WTC11 (cell line): Measurements from ENCODE around the gene PITPNC1. TPM values are rescaled to one million over a fixed set of nuclear protein-coding genes. Genes with fewer than 3 reads are reported as not detected.

ENCODE experiments used
- ATAC-seq: fragments of 200-7000 bp; cut with Tn5 transposase; 2 replicates; pipeline ENCODE4 v1.10.0; 2021; ENCODE audit warnings: mild to moderate bottlenecking, moderate library complexity
- CTCF ChIA-PET: fragments of 300-600 bp; sonication (Branson Sonifier 250); formaldehyde crosslinking; loops from one replicate; lab custom pipeline; 2021; ENCODE audit warnings: antibody characterized with exemption; lab: Charles Lee
- POLR2A ChIA-PET: fragments of 350-600 bp; sonication (Branson Sonifier 250); formaldehyde crosslinking; loops from one replicate; lab custom pipeline; 2021; ENCODE audit warnings: antibody characterized with exemption; lab: Charles Lee
- DNase-seq: peaks from one replicate; pipeline ENCODE4 v3.0.0; 2021; ENCODE audit warnings: low spot score
- H3K27ac Mint-ChIP-seq: 2 replicates; pipeline ENCODE4 v1.8.0; 2021; ENCODE audit warnings: mixed read lengths
- H3K27me3 Mint-ChIP-seq: 2 replicates; pipeline ENCODE4 v1.8.0; 2021; ENCODE audit warnings: low read depth, mild to moderate bottlenecking, moderate library complexity, mixed read lengths
- H3K36me3 Mint-ChIP-seq: 2 replicates; pipeline ENCODE4 v1.8.0; 2021; ENCODE audit warnings: mixed read lengths
- H3K4me1 Mint-ChIP-seq: 2 replicates; pipeline ENCODE4 v1.8.0; 2022; ENCODE audit warnings: mixed read lengths
- H3K4me3 Mint-ChIP-seq: 2 replicates; pipeline ENCODE4 v1.8.0; 2021; ENCODE audit warnings: mild to moderate bottlenecking, moderate library complexity, mixed read lengths
- H3K9me3 Mint-ChIP-seq: 2 replicates; pipeline ENCODE4 v1.8.0; 2021; ENCODE audit warnings: mixed read lengths
- ARID4B ChIP-seq: sonication (generic); formaldehyde crosslinking; IDR thresholded peaks from 2 replicates; pipeline ENCODE4 v1.8.0; 2023; ENCODE audit warnings: missing genetic modification reagents, mild to moderate bottlenecking, borderline replicate concordance
- CREB1 ChIP-seq: sonication (generic); formaldehyde crosslinking; IDR thresholded peaks from 2 replicates; pipeline ENCODE4 v1.8.0; 2023; ENCODE audit warnings: mild to moderate bottlenecking, missing genetic modification reagents
- CREM ChIP-seq: sonication (generic); formaldehyde crosslinking; IDR thresholded peaks from 2 replicates; pipeline ENCODE4 v1.8.1; 2022; ENCODE audit warnings: mild to moderate bottlenecking, missing genetic modification reagents, moderate library complexity
- E2F1 ChIP-seq: sonication (generic); formaldehyde crosslinking; IDR thresholded peaks from 2 replicates; pipeline ENCODE4 v1.8.0; 2022; ENCODE audit warnings: mild to moderate bottlenecking, missing genetic modification reagents
- ELF4 ChIP-seq: sonication (generic); formaldehyde crosslinking; IDR thresholded peaks from 2 replicates; pipeline ENCODE4 v1.8.1; 2022; ENCODE audit warnings: low read depth, mild to moderate bottlenecking, moderate library complexity, missing genetic modification reagents
- ETV6 ChIP-seq: sonication (generic); formaldehyde crosslinking; IDR thresholded peaks from 2 replicates; pipeline ENCODE4 v1.8.1; 2022; ENCODE audit warnings: mild to moderate bottlenecking, missing genetic modification reagents
- HMGA2 ChIP-seq: fragments of 250-450 bp; sonication (Bioruptor Pico); IDR thresholded peaks from 2 replicates; pipeline ENCODE4 v1.4.0; 2021; ENCODE audit warnings: mild to moderate bottlenecking, moderate library complexity
- JUN ChIP-seq: sonication (generic); formaldehyde crosslinking; IDR thresholded peaks from 2 replicates; pipeline ENCODE4 v1.8.0; 2023; ENCODE audit warnings: mild to moderate bottlenecking, missing genetic modification reagents
- MXD4 ChIP-seq: fragments of 250-450 bp; sonication (Bioruptor Pico); IDR thresholded peaks from 2 replicates; pipeline ENCODE4 v1.8.0; 2021; ENCODE audit warnings: mild to moderate bottlenecking, moderate library complexity, borderline replicate concordance
- NFATC4 ChIP-seq: fragments of 250-450 bp; sonication (Bioruptor Pico); IDR thresholded peaks from 2 replicates; pipeline ENCODE4 v1.9.0; 2021; ENCODE audit warnings: mild to moderate bottlenecking
- NFE2L1 ChIP-seq: sonication (generic); formaldehyde crosslinking; IDR thresholded peaks from 2 replicates; pipeline ENCODE4 v1.8.1; 2023; ENCODE audit warnings: missing genetic modification reagents
- OVOL2 ChIP-seq: fragments of 250-450 bp; sonication (Bioruptor Pico); IDR thresholded peaks from 2 replicates; pipeline ENCODE4 v1.9.0; 2021; ENCODE audit warnings: mild to moderate bottlenecking, borderline replicate concordance
- TCF7 ChIP-seq: sonication (generic); formaldehyde crosslinking; IDR thresholded peaks from 2 replicates; pipeline ENCODE4 v1.8.0; 2022; ENCODE audit warnings: mild to moderate bottlenecking, low read depth, missing genetic modification reagents, moderate library complexity
- ZBTB21 ChIP-seq: sonication (generic); formaldehyde crosslinking; IDR thresholded peaks from 2 replicates; pipeline ENCODE4 v1.8.1; 2023; ENCODE audit warnings: mild to moderate bottlenecking, missing genetic modification reagents, borderline replicate concordance
- ZNF263 ChIP-seq: sonication (generic); formaldehyde crosslinking; IDR thresholded peaks from 2 replicates; pipeline ENCODE4 v1.8.1; 2022; ENCODE audit warnings: low read depth, mild to moderate bottlenecking, moderate library complexity, missing genetic modification reagents
- ZNF396 ChIP-seq: fragments of 250-450 bp; sonication (Bioruptor Pico); IDR thresholded peaks from 2 replicates; pipeline ENCODE4 v1.8.0; 2021; ENCODE audit warnings: mild to moderate bottlenecking, moderate library complexity, borderline replicate concordance
- ZNF416 ChIP-seq: fragments of 250-450 bp; sonication (Bioruptor Pico); IDR thresholded peaks from 2 replicates; pipeline ENCODE4 v1.9.0; 2021; ENCODE audit warnings: mild to moderate bottlenecking, inconsistent platforms
- ZNF423 ChIP-seq: fragments of 250-450 bp; sonication (Bioruptor Pico); IDR thresholded peaks from 2 replicates; pipeline ENCODE4 v2.1.2; 2022; ENCODE audit warnings: mild to moderate bottlenecking, moderate library complexity
- ZNF671 ChIP-seq: fragments of 250-450 bp; sonication (Bioruptor Pico); IDR thresholded peaks from 2 replicates; pipeline ENCODE4 v1.8.0; 2021; ENCODE audit warnings: mild to moderate bottlenecking
- ZSCAN18 ChIP-seq: fragments of 250-450 bp; sonication (Bioruptor Pico); IDR thresholded peaks from 2 replicates; pipeline ENCODE4 v2.1.2; 2022; ENCODE audit warnings: mild to moderate bottlenecking, moderate library complexity
- total RNA-seq: library from RNA; stranded (reverse); gene quantifications from 3 replicates; pipeline ENCODE4 v1.2.3, GENCODE V29; 2021
- TF ChIP-seq, protein P1 (sequence below): sonication (generic); formaldehyde crosslinking; IDR thresholded peaks from 2 replicates; pipeline ENCODE4 v1.8.0; 2022; ENCODE audit warnings: mild to moderate bottlenecking, missing genetic modification reagents
- TF ChIP-seq, protein P2 (sequence below): sonication (generic); formaldehyde crosslinking; IDR thresholded peaks from 2 replicates; pipeline ENCODE4 v1.8.0; 2023; ENCODE audit warnings: mild to moderate bottlenecking, missing genetic modification reagents
- TF ChIP-seq, protein P3 (sequence below): sonication (generic); formaldehyde crosslinking; conservative IDR thresholded peaks from 2 replicates; pipeline ENCODE4 v1.8.1; 2023; ENCODE audit warnings: mild to moderate bottlenecking, low read depth, missing genetic modification reagents, moderate library complexity
- TF ChIP-seq, protein P4 (sequence below): sonication (generic); formaldehyde crosslinking; conservative IDR thresholded peaks from 2 replicates; pipeline ENCODE4 v1.8.1; 2022; ENCODE audit warnings: mild to moderate bottlenecking, missing genetic modification reagents
- TF ChIP-seq, protein P5 (sequence below): fragments of 250-450 bp; sonication (Bioruptor Pico); IDR thresholded peaks from 2 replicates; pipeline ENCODE4 v1.9.0; 2021; ENCODE audit warnings: mild to moderate bottlenecking

PITPNC1 gene
- total RNA-seq, 1 experiment from 2014 or later: 39.8 TPM

DNA sequence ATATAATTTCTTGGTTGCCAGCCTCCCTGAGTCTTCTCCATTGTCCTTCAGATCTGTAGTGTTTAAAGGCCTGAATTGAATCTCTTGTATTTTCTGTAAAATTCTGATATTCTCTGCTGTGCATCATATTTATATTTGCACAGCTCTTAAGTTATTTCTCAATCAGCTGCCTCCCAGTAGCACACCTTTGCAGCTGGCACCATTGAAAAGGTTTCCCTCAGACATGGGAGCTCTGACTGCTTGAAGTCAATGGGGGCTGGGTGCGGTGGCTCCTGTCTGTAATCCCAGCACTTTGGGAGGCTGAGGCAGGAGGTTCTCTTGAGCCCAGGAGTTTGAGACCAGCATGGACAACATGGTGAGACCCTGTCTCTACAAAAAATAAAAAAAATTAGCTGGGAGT is 40.4 kb downstream of the PITPNC1 start (continued):
- TF ChIP-seq, protein P1, sequence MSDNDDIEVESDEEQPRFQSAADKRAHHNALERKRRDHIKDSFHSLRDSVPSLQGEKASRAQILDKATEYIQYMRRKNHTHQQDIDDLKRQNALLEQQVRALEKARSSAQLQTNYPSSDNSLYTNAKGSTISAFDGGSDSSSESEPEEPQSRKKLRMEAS: no peak
- no peak for TF ChIP-seq CREB1 (CRISPR knock-in tag)
- TF ChIP-seq E2F1 (CRISPR knock-in tag): no peak
- TF ChIP-seq, protein P2, sequence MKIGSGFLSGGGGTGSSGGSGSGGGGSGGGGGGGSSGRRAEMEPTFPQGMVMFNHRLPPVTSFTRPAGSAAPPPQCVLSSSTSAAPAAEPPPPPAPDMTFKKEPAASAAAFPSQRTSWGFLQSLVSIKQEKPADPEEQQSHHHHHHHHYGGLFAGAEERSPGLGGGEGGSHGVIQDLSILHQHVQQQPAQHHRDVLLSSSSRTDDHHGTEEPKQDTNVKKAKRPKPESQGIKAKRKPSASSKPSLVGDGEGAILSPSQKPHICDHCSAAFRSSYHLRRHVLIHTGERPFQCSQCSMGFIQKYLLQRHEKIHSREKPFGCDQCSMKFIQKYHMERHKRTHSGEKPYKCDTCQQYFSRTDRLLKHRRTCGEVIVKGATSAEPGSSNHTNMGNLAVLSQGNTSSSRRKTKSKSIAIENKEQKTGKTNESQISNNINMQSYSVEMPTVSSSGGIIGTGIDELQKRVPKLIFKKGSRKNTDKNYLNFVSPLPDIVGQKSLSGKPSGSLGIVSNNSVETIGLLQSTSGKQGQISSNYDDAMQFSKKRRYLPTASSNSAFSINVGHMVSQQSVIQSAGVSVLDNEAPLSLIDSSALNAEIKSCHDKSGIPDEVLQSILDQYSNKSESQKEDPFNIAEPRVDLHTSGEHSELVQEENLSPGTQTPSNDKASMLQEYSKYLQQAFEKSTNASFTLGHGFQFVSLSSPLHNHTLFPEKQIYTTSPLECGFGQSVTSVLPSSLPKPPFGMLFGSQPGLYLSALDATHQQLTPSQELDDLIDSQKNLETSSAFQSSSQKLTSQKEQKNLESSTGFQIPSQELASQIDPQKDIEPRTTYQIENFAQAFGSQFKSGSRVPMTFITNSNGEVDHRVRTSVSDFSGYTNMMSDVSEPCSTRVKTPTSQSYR (CRISPR knock-in tag): no peak
- TF ChIP-seq HMGA2 (CRISPR knock-in tag): no peak
- no peak for TF ChIP-seq ZNF396 (CRISPR knock-in tag)
- TF ChIP-seq ZNF263 (CRISPR knock-in tag): no peak
- no peak for TF ChIP-seq TCF7
- TF ChIP-seq OVOL2: no peak
- TF ChIP-seq ZNF671: no peak
- TF ChIP-seq, protein P3, sequence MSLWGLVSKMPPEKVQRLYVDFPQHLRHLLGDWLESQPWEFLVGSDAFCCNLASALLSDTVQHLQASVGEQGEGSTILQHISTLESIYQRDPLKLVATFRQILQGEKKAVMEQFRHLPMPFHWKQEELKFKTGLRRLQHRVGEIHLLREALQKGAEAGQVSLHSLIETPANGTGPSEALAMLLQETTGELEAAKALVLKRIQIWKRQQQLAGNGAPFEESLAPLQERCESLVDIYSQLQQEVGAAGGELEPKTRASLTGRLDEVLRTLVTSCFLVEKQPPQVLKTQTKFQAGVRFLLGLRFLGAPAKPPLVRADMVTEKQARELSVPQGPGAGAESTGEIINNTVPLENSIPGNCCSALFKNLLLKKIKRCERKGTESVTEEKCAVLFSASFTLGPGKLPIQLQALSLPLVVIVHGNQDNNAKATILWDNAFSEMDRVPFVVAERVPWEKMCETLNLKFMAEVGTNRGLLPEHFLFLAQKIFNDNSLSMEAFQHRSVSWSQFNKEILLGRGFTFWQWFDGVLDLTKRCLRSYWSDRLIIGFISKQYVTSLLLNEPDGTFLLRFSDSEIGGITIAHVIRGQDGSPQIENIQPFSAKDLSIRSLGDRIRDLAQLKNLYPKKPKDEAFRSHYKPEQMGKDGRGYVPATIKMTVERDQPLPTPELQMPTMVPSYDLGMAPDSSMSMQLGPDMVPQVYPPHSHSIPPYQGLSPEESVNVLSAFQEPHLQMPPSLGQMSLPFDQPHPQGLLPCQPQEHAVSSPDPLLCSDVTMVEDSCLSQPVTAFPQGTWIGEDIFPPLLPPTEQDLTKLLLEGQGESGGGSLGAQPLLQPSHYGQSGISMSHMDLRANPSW: no peak
- no peak for TF ChIP-seq NFE2L1 (CRISPR knock-in tag)
- no peak for TF ChIP-seq ETV6 (CRISPR knock-in tag)
- TF ChIP-seq, protein P4, sequence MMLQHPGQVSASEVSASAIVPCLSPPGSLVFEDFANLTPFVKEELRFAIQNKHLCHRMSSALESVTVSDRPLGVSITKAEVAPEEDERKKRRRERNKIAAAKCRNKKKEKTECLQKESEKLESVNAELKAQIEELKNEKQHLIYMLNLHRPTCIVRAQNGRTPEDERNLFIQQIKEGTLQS: no peak

DNA sequence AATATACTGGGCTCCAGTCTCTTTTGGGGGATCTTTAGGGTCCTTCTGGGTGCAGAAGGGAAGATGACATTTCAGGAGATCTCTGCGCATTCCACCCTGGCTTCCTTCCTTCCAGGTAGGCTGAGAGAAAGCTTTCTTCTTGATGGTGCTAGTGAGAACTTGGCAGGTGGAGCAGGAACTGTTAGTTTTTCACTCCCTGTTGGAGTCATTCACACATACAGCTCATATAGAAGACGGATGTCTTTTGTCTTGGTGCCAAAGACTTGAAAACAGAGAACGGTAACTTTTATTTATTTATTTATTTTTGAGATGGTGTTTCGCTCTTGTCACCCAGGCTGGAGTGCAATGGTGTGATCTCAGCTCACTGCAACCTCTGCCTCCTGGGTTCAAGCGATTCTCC is 43.9 kb downstream of the PITPNC1 start:
- Mint-ChIP-seq H3K4me1 (peaks cover 36% of the 10 kb centered on the region), H3K36me3 (0 out of 2 replicates have a peak, but pooled peaks cover 2% of the 10 kb centered on the region), H3K9me3 (peaks cover 3% of the 10 kb centered on the region), H3K4me3 (no peak overlapping the region), H3K27me3 (no peaks in the 10 kb centered on the region), H3K27ac (peak overlapping the region; percentile 39; the same call in 1 of the 2 replicates)
- DNase-seq (no peak), ATAC-seq (no peak)
- POLR2A ChIA-PET: interaction anchor here (0.5 kb wide), 1 partner anchor 311 kb away, joined by 6 read pairs; no protein-coding TSS in a partner anchor
- no peak for TF ChIP-seq ZNF416 (CRISPR knock-in tag)
- no peak for TF ChIP-seq CREM (CRISPR knock-in tag)
- no peak for TF ChIP-seq ZNF263 (CRISPR knock-in tag)
- TF ChIP-seq MXD4 (CRISPR knock-in tag): no peak
- no peak for TF ChIP-seq NFATC4
- TF ChIP-seq, protein P5, sequence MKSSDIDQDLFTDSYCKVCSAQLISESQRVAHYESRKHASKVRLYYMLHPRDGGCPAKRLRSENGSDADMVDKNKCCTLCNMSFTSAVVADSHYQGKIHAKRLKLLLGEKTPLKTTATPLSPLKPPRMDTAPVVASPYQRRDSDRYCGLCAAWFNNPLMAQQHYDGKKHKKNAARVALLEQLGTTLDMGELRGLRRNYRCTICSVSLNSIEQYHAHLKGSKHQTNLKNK (CRISPR knock-in tag): no peak
- TF ChIP-seq ARID4B (CRISPR knock-in tag): no peak
- no peak for TF ChIP-seq HMGA2 (CRISPR knock-in tag)
- no peak for TF ChIP-seq OVOL2
- TF ChIP-seq JUN (CRISPR knock-in tag): no peak
- TF ChIP-seq ELF4 (CRISPR knock-in tag): no peak
- TF ChIP-seq ZSCAN18: no peak
- TF ChIP-seq ZNF423 (CRISPR knock-in tag): no peak
- TF ChIP-seq ZBTB21 (CRISPR knock-in tag): no peak
- TF ChIP-seq CREB1 (CRISPR knock-in tag): no peak
- CTCF ChIA-PET: interaction anchor here (1.1 kb wide), 1 partner anchor 55 kb away, joined by 4 read pairs; no protein-coding TSS in a partner anchor
